ENCODE data around the gene SLC25A21.

Gene SLC25A21

GRCh38 chr14:37116933-37117849 lies 55.2 kb downstream of the SLC25A21 start:
- Mint-ChIP-seq H3K9me3 (no peaks in the 10 kb centered on the region), H3K4me3 (no peak overlapping the region), H3K36me3 (ENCODE audit: low read depth) (no peaks in the 10 kb centered on the region), H3K4me1 (ENCODE audit: low read depth) (no peaks in the 10 kb centered on the region), H3K27ac (no peak overlapping the region), H3K27me3 (no peaks in the 10 kb centered on the region)
- intact Hi-C loops (cut with micrococcal nuclease): no loop called here

GRCh38 chr14:37115406-37115805 lies 57.0 kb downstream of the SLC25A21 start:
- H3K36me3 Mint-ChIP-seq (ENCODE audit: low read depth): no peaks in the 10 kb centered on the region
- no peaks in the 10 kb centered on the region for H3K27me3 Mint-ChIP-seq
- intact Hi-C loops (cut with micrococcal nuclease): no loop called here
- no peak overlapping the region for H3K4me3 Mint-ChIP-seq
- no peaks in the 10 kb centered on the region for H3K4me1 Mint-ChIP-seq (ENCODE audit: low read depth)
- H3K9me3 Mint-ChIP-seq: no peaks in the 10 kb centered on the region
- H3K27ac Mint-ChIP-seq: no peak overlapping the region

GRCh38 chr14:37114559-37114958 lies 57.8 kb downstream of the SLC25A21 start:
- Mint-ChIP-seq H3K27me3 (no peaks in the 10 kb centered on the region), H3K9me3 (no peaks in the 10 kb centered on the region), H3K36me3 (ENCODE audit: low read depth) (no peaks in the 10 kb centered on the region), H3K4me1 (ENCODE audit: low read depth) (no peaks in the 10 kb centered on the region), H3K27ac (no peak overlapping the region), H3K4me3 (no peak overlapping the region)
- intact Hi-C loops (cut with micrococcal nuclease): no loop called here

GRCh38 chr14:37114002-37114401 lies 58.4 kb downstream of the SLC25A21 start:
- Mint-ChIP-seq H3K9me3 (no peaks in the 10 kb centered on the region), H3K4me1 (ENCODE audit: low read depth) (no peaks in the 10 kb centered on the region), H3K27me3 (no peaks in the 10 kb centered on the region), H3K4me3 (no peak overlapping the region), H3K36me3 (ENCODE audit: low read depth) (no peaks in the 10 kb centered on the region), H3K27ac (no peak overlapping the region)
- intact Hi-C loops (cut with micrococcal nuclease): no loop called here

- no peak overlapping the region for H3K27ac Mint-ChIP-seq
- H3K4me1 Mint-ChIP-seq (ENCODE audit: low read depth): no peaks in the 10 kb centered on the region
- H3K9me3 Mint-ChIP-seq: no peaks in the 10 kb centered on the region
- H3K36me3 Mint-ChIP-seq (ENCODE audit: low read depth): no peaks in the 10 kb centered on the region
- no peaks in the 10 kb centered on the region for H3K27me3 Mint-ChIP-seq
- intact Hi-C loops (cut with micrococcal nuclease): no loop called here
- H3K4me3 Mint-ChIP-seq: no peak overlapping the region
These were observed 74.3 kb downstream of the SLC25A21 start for GRCh38 chr14:37098132-37098531.

GRCh38 chr14:37094502-37094901 lies 77.9 kb downstream of the SLC25A21 start:
- Mint-ChIP-seq H3K27me3 (no peaks in the 10 kb centered on the region), H3K4me1 (ENCODE audit: low read depth) (no peaks in the 10 kb centered on the region), H3K4me3 (no peak overlapping the region), H3K27ac (no peak overlapping the region), H3K36me3 (ENCODE audit: low read depth) (no peaks in the 10 kb centered on the region), H3K9me3 (no peaks in the 10 kb centered on the region)
- intact Hi-C loops (cut with micrococcal nuclease): no loop called here

- no peaks in the 10 kb centered on the region for H3K4me1 Mint-ChIP-seq (ENCODE audit: low read depth)
- H3K36me3 Mint-ChIP-seq (ENCODE audit: low read depth): no peaks in the 10 kb centered on the region
- no peaks in the 10 kb centered on the region for H3K9me3 Mint-ChIP-seq
- no peak overlapping the region for H3K4me3 Mint-ChIP-seq
- no peak overlapping the region for H3K27ac Mint-ChIP-seq
- no peaks in the 10 kb centered on the region for H3K27me3 Mint-ChIP-seq
- intact Hi-C loops (cut with micrococcal nuclease): no loop called here
These were observed 79.0 kb downstream of the SLC25A21 start for GRCh38 chr14:37093364-37093763.

- no peak overlapping the region for H3K27ac Mint-ChIP-seq
- intact Hi-C loops (cut with micrococcal nuclease): no loop called here
- no peak overlapping the region for H3K4me3 Mint-ChIP-seq
- H3K4me1 Mint-ChIP-seq (ENCODE audit: low read depth): no peaks in the 10 kb centered on the region
- H3K9me3 Mint-ChIP-seq: no peaks in the 10 kb centered on the region
- H3K36me3 Mint-ChIP-seq (ENCODE audit: low read depth): no peaks in the 10 kb centered on the region
- H3K27me3 Mint-ChIP-seq: no peaks in the 10 kb centered on the region
These were observed 80.8 kb downstream of the SLC25A21 start for GRCh38 chr14:37091651-37092050.

- H3K27ac Mint-ChIP-seq: no peak overlapping the region
- intact Hi-C loops (cut with micrococcal nuclease): no loop called here
- H3K4me1 Mint-ChIP-seq (ENCODE audit: low read depth): no peaks in the 10 kb centered on the region
- H3K36me3 Mint-ChIP-seq (ENCODE audit: low read depth): no peaks in the 10 kb centered on the region
- no peaks in the 10 kb centered on the region for H3K27me3 Mint-ChIP-seq
- H3K9me3 Mint-ChIP-seq: no peaks in the 10 kb centered on the region
- H3K4me3 Mint-ChIP-seq: no peak overlapping the region
These were observed 82.4 kb downstream of the SLC25A21 start for GRCh38 chr14:37090026-37090425.

GRCh38 chr14:37089410-37089809 lies 83.0 kb downstream of the SLC25A21 start:
- Mint-ChIP-seq H3K4me1 (ENCODE audit: low read depth) (no peaks in the 10 kb centered on the region), H3K36me3 (ENCODE audit: low read depth) (no peaks in the 10 kb centered on the region), H3K27me3 (no peaks in the 10 kb centered on the region), H3K27ac (no peak overlapping the region), H3K4me3 (no peak overlapping the region), H3K9me3 (no peaks in the 10 kb centered on the region)
- intact Hi-C loops (cut with micrococcal nuclease): no loop called here

- intact Hi-C loops (cut with micrococcal nuclease): no loop called here
- H3K36me3 Mint-ChIP-seq (ENCODE audit: low read depth): no peaks in the 10 kb centered on the region
These were observed 83.8 kb downstream of the SLC25A21 start for GRCh38 chr14:37088356-37089215.

GRCh38 chr14:37087520-37087919 lies 84.9 kb downstream of the SLC25A21 start:
- Mint-ChIP-seq H3K36me3 (ENCODE audit: low read depth) (no peaks in the 10 kb centered on the region), H3K27ac (no peak overlapping the region)
- intact Hi-C loops (cut with micrococcal nuclease): no loop called here

More at GRCh38 chr14:37088356-37089215, 83.8 kb downstream of the SLC25A21 start:
- Mint-ChIP-seq H3K27ac (no peak overlapping the region), H3K4me1 (ENCODE audit: low read depth) (no peaks in the 10 kb centered on the region), H3K9me3 (no peaks in the 10 kb centered on the region), H3K4me3 (no peak overlapping the region), H3K27me3 (no peaks in the 10 kb centered on the region)

GRCh38 chr14:37083599-37083998 lies 88.8 kb downstream of the SLC25A21 start:
- intact Hi-C loops (cut with micrococcal nuclease): no loop called here
- Mint-ChIP-seq H3K4me1 (ENCODE audit: low read depth) (no peaks in the 10 kb centered on the region), H3K4me3 (no peak overlapping the region)

More at GRCh38 chr14:37087520-37087919, 84.9 kb downstream of the SLC25A21 start:
- no peaks in the 10 kb centered on the region for H3K4me1 Mint-ChIP-seq (ENCODE audit: low read depth)
- H3K9me3 Mint-ChIP-seq: no peaks in the 10 kb centered on the region
- no peak overlapping the region for H3K4me3 Mint-ChIP-seq
- H3K27me3 Mint-ChIP-seq: no peaks in the 10 kb centered on the region

GRCh38 chr14:37082449-37082848 lies 90.0 kb downstream of the SLC25A21 start:
- no peaks in the 10 kb centered on the region for H3K4me1 Mint-ChIP-seq (ENCODE audit: low read depth)
- H3K4me3 Mint-ChIP-seq: no peak overlapping the region

More at GRCh38 chr14:37083599-37083998, 88.8 kb downstream of the SLC25A21 start:
- no peaks in the 10 kb centered on the region for H3K9me3 Mint-ChIP-seq
- H3K27me3 Mint-ChIP-seq: no peaks in the 10 kb centered on the region
- H3K27ac Mint-ChIP-seq: no peak overlapping the region
- no peaks in the 10 kb centered on the region for H3K36me3 Mint-ChIP-seq (ENCODE audit: low read depth)

More at GRCh38 chr14:37082449-37082848, 90.0 kb downstream of the SLC25A21 start:
- H3K36me3 Mint-ChIP-seq (ENCODE audit: low read depth): no peaks in the 10 kb centered on the region
- intact Hi-C loops (cut with micrococcal nuclease): no loop called here
- H3K9me3 Mint-ChIP-seq: no peaks in the 10 kb centered on the region
- no peak overlapping the region for H3K27ac Mint-ChIP-seq
- no peaks in the 10 kb centered on the region for H3K27me3 Mint-ChIP-seq

All from dendritic cell treated with granulocyte-macrophage colony-stimulating factor and Interleukin-4, amounts not matched to agents 40 ng/mL and 50 ng/mL, for 4 days (primary cell).